DND-41 (cell line): Measurements from ENCODE around the gene MCU.

Source experiments
- EZH2 ChIP-seq: IDR thresholded peaks from 3 replicates; pipeline ENCODE4 v1.6.1; 2012; ENCODE audit warnings: borderline replicate concordance, low read depth, mild to moderate bottlenecking, moderate library complexity, low read length, inconsistent platforms; ENCODE audit not compliant: severe bottlenecking
- TF ChIP-seq, protein P1 (sequence below): IDR thresholded peaks from 2 replicates; pipeline ENCODE4 v1.5.1; 2012; ENCODE audit warnings: borderline replicate concordance, low read length, moderate library complexity, mild to moderate bottlenecking; ENCODE audit not compliant: poor library complexity, severe bottlenecking; ENCODE audit errors: extremely low read depth

DNA sequence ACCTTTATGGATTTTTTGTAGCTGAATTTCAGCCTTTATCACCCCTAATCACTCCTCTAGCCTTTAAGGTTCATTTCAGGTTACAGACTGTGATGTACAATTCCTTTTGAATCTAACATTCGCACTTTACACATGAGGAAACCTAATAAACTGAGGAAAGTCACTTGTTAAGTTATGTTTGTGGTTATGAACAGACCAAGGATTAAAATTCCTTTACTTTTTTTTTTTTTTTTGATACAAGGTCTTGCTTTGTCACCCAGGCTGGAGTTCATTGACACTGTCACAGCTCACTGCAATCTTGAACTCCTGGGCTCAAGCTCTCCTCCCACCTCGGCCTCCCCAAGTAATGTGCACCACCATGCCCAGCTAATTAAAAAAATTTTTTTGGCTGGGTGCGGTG lies 3.6 kb downstream of the MCU start:
- TF ChIP-seq, protein P1, sequence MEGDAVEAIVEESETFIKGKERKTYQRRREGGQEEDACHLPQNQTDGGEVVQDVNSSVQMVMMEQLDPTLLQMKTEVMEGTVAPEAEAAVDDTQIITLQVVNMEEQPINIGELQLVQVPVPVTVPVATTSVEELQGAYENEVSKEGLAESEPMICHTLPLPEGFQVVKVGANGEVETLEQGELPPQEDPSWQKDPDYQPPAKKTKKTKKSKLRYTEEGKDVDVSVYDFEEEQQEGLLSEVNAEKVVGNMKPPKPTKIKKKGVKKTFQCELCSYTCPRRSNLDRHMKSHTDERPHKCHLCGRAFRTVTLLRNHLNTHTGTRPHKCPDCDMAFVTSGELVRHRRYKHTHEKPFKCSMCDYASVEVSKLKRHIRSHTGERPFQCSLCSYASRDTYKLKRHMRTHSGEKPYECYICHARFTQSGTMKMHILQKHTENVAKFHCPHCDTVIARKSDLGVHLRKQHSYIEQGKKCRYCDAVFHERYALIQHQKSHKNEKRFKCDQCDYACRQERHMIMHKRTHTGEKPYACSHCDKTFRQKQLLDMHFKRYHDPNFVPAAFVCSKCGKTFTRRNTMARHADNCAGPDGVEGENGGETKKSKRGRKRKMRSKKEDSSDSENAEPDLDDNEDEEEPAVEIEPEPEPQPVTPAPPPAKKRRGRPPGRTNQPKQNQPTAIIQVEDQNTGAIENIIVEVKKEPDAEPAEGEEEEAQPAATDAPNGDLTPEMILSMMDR = no peak
- no peak for TF ChIP-seq EZH2
